Stimulated activated CD8-positive, alpha-beta memory T cell treated with anti-CD3 and anti-CD28 coated beads, Interleukin-7, amount 100 ng/mL, for 4 hours (primary cell): Measurements from ENCODE around the gene CDH22.

ENCODE experiments used
- DNase-seq, 2 donors: peaks; one replicate each; pipeline ENCODE4 v3.0.0-alpha.2; 2020; ENCODE audit warnings: low read depth in 2 of 2

The CDH22 gene

DNA sequence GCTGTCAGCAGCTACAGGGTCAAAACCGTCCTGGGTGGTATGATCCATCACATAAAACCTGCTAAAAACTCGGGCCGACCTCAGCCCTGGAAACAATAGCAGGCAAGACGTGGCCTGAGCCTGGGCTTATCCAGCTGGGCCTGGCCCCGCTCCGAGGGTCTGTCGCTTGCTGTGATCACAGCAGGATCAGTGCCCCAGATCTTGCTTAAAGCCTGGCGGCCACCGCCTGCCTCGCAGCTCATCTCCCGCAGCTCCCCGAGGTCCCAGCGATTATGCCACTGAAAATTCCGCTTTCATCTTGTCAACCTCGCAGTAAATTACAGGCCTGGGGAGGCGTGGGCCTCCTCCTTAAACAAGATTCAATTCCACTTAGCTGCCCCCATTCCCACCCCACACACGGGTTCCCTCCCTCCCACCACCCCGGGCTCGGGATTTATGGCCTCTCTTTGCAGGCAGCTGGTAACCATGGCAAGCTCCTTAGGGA lies 40.1 kb downstream of the CDH22 start:
- no peak for DNase-seq

GRCh38 chr20:46267108-46268105 lies 40.9 kb downstream of the CDH22 start:
- DNase-seq: no peak

- no peak for DNase-seq
Measured at GRCh38 chr20:46265539-46265938, 42.8 kb downstream of the CDH22 start.

DNA sequence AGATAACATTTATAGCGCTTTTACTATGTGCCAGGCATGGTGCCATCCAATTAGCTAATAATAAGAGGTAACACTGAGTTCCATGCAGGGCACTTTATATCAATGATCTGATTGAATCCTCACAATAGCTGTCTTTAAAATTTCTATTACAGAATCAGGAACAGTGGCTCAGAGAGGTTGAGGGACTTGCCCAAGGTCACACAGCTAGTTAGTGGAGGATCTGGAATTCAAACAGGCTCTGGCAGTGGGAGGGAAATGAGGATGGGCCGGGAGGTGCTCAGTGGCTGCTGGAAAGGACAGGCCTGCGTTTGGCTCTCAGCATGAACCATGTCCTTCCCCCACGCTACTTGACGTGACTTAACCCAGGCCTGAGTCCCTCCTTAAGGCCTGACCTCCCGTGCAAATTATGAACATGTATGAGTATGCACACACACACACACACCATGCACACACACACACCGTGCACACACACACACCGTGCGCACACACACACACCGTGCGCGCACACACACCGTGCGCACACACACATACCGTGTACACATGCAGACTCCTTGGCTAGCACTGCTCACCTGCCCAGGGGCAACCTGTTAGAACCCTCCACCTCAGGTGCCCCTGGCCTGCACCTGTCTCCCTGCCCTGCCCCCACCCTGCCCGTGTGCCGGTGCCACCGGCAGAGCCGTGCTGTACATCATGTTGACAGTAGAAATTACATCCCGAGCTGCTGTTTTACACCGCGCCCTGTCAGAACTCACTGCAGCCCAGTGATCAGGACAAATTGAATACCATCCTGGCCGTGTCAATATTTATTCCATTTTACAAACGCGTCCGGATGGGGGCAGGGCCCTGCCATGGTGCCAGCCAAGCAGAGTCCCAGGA lies 43.7 kb downstream of the CDH22 start:
- DNase-seq: no peak

DNA sequence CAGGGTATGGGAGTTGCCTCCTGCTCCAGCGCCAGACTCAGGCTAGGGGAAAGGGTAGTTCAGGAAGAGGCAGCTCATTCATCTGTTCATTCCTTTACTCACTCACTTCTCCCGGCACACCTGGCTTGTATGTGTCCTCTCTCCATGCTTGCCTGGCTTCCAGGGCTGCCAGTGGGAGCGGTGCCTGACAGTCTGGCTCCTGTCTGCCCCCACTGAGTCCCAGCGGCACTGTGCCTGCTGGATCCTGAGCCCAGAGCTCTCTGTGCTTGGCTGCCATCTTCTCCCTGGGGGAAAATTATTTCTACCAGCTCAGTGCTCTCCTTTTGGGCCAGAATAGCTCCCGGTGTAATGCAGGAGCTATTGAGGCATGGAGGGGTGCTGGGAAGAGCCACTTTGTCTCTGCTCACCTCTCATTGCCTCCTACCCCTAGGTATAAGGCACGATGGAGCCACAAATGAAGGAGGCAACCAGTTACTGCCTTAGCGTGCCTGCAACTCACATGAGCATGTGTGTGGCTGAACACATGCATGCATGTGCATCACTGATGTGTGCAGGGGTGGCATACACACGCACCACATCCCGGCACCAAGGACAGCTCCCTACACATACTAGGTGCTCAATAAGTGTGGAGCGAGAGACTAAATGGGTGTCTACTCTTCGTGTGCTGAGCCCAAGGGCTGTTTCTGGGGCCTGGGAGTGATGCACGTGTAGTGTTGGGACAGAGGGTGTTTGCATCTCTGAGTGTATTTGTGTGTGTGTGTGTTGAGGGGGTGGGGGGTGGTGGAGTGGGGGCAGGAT lies 46.6 kb downstream of the CDH22 start:
- no peak for DNase-seq

DNA sequence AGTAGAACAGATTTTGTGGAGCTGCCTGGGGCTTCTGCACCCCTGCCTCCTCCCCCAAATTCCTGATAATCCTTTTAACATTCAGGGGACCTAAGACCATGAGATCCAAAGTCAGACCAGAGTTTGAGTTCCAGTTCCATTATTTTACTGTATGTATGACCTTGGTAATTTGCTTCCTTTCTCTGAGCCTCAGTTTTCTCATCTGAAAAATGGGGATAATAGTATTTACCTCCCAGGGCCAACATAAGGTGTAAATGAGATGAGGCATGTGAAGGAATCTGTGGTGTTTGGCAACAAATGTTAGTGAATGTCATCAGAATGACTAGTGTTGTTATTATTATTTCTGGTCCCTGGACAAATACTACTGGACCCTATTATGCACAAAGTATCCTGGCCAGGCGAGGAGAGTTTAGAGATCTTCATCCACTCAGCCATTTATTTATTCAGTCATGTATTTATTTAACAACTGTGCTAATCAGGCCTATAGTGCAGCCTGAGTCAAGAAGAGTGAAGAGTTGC lies 47.3 kb downstream of the CDH22 start:
- DNase-seq: no peak

DNA sequence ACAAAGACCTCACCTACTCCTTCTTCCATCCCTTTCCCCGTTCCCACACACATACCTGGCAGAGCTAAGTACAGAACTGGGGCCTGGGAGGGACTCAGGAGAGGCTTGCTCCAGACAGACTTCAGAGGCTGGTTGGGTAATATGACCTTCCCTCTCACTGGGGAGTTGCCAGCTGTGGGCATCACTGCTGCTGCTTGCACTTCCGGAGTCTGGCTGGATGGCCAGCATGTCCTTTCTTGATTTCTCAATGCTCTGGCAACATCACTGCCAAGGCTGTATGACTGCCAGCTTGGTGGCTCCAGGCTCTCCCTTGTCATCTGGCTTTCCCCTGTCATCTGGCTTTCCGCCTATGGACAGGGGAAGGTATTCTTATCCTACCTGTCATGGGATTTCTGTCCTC lies 47.8 kb downstream of the CDH22 start:
- DNase-seq: no peak

- no peak for DNase-seq
Measured at GRCh38 chr20:46259260-46259859, 48.9 kb downstream of the CDH22 start.

- no peak for DNase-seq
Measured at GRCh38 chr20:46257887-46258286, 50.4 kb downstream of the CDH22 start.

DNA sequence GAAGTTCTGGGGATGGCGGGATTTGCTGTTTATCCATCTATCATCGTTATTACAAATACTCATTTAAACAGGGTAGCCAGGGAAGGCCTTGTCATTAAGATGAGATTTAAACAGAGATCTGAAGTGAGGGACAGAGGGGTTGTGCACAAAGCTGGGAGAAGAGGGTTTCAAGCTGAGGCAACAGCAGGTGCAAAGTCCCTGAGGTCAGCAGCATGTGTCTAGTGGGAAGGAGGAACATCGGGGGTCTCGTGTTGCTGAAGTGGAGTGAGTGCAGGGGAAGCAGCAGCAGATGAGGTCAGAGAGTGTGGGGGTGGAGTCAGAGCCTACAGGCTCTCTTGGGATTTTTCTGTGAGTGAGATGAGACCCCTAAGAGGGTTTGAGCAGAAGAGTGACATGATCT lies 52.0 kb downstream of the CDH22 start:
- DNase-seq: no peak

DNA sequence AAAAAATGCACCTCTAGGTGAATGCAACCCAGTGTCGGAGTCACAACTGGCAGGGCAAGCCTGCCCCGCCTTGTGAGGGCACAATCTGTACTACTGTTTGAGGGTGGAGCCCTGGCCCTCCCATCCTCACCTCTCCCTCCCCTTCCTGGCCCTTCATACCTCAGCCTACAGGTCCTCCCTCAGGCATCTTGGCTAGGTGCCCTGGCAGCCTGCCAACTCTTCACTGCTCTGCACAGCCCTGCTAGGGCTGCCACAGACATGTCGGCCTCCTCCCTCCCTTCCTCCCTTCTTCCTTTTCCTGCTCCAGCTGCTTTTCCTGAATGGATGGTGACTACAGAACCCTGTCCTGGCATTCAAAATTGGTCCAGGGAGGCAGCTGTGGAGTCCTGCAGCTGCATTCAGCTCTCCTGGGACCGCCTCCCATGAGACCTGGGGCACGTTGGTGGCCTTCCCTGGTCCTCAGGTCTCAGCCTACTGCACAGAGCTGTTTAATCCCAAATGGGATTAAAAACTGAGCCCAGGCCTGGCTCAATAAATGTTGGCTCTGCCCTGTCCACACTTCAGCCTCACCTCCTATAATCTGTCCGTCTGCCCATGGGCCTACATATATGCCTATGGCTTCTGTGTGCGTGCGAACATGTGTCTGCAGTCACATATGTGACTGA lies 52.7 kb downstream of the CDH22 start:
- DNase-seq: no peak

GRCh38 chr20:46253391-46253790 lies 54.9 kb downstream of the CDH22 start:
- no peak for DNase-seq

- DNase-seq: no peak
Measured at GRCh38 chr20:46252352-46253091, 55.8 kb downstream of the CDH22 start.

DNA sequence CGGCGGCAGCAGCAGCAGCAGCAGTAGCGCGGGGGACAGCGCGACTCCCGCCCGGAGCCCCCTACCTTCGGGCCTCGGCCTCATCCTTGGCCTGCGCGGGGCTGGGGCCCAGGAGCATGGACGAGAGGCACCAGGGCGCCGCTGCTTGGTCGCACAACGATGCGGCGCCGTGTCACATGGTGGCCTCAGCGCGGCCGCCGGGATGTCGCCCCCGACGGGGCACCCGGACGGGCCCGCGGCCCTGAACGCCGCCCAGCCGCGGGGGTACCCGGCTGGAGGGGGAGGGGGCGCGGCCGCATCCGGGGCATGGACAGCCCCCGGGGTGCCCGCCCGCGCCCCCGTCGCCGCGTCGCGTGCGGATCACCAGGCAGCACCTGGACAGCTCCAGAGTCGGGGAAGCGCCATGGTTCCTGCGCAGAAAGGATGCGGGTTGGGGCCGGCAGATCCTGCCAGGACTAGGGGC lies 57.1 kb downstream of the CDH22 start:
- DNase-seq: no peak

DNA sequence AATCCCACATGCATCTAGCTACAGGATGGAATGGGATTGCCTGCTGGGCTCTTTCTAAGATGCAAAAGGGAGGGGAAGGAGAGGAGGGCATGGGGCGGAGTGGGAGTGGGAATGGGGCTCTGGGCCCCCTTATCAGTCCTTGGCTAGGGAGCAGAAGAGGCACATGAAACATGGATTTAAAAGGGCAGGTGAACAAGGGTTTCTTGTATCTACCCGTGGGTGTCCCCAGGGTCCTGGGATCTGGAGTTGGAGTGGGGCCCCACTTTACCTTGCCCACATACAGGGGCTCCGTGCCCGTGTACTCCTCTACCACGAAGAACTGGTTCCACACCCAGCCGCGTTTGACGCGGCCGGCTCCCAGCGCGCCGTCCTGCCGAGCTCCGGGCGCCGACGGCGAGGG lies 57.5 kb downstream of the CDH22 start:
- no peak for DNase-seq

GRCh38 chr20:46249671-46250070 lies 58.6 kb downstream of the CDH22 start:
- no peak for DNase-seq

- DNase-seq: no peak
Measured at GRCh38 chr20:46246559-46246958, 61.7 kb downstream of the CDH22 start.

DNA sequence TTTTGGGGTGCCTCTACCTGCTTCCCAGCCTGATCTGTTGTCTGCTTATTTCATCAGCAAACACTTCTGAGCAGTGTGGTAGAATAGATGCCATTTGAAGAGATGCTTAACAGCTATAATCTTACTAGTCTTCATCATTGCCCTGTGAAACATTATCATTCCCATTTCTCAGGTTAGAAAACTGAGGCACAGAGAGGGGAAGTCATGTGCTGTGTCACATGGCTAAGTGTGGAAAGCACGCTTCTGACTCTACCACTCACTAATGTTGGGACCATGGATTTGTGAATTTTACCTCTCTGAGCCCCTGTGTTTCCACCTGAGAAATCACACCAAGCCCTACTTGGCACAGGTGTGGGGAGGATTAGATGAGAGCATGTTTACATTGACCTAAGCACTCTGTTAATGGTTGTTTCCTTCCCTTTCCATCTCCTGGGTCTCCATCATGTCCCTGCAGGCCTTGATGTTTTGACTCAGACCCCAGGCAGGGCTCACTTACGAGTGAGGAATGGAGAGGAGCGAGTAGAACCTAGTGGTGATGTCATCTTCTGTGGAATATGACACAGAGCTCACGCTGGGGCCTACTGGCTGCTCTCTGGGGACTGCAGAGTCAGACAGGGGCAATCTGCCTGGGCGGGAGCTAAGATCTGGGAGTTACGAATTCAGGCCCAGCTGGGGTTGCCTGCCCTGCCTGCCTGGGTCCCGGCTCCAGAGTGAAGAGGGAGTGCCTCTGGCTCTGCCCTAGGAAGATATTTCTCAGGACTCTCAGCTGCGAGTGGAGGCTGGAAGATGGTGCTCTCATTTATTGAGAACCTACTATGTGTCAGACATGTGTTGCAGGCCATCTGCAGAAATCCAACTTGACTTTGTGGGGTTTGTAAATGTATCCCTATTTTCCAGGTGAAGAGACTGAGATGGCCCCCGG lies 64.3 kb downstream of the CDH22 start:
- no peak for DNase-seq

GRCh38 chr20:46242390-46242789 lies 65.9 kb downstream of the CDH22 start:
- no peak for DNase-seq
